D721Med (cell line): ENCODE data around the gene C1orf122.

Experiments
- DNase-seq: peaks from one replicate; pipeline ENCODE4 v3.0.0; 2011; ENCODE audit warnings: low spot score; ENCODE audit not compliant: insufficient read length
- FAIRE-seq: peaks from 2 replicates; lab custom pipeline; 2011; peaks lifted over from hg19 to GRCh38; lab: Jason Lieb, UNC
- TF ChIP-seq, protein P1 (sequence below): IDR thresholded peaks from 2 replicates; pipeline ENCODE4 v1.5.1; 2012; ENCODE audit warnings: mild to moderate bottlenecking, control low read depth; ENCODE audit not compliant: insufficient read depth; ENCODE audit errors: missing control alignments

The C1orf122 gene

DNA sequence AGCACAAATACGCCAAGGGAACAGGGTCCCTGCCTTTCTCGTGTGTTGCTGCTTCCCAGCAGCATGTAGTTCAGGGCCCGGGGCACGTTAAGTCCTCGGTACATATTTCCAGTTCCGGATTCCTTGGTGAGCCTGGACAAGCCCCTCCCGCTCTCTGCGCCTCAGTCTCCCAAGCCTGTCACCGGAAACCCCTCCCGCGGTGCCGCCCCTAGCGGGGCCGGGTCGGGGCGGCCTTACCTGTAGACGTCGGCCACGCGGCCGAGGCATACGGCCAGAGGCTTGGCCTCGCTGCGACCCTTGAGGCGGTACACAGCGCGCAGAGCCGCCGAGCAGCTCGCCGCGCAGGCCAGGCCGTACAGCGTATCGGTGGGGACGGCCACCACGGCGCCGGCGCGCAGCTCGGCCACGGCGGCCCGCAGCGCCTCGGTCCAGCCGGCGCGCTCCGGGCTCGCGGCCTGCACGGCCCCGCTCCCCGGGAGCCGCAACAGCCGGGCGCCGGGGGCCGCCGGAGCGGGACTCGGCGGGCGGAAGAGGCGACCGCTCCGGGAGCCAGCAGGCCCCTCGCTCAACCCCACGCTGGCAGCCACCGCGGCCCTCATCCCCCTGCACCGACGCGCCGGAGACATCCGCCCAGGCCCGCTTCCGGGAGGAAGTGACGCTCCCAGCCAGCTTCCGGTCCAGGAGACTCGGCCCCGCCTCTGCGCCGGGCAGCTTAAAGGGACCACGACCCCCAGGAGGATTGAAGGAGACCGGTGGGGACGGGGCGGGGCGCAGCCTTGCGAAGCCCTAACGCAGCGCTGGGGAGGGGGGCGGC, at the start of gene C1orf122, which contains the start of gene YRDC:
C1orf122 (plus strand) TSS at position 236 of the 814 bp plus-strand sequence. CDS start 615 bp downstream, outside the sequence.
YRDC (minus strand) TSS at position 654 of the 814 bp plus-strand sequence; CDS start at position 626, 28 bp downstream.
- TF ChIP-seq, protein P1, sequence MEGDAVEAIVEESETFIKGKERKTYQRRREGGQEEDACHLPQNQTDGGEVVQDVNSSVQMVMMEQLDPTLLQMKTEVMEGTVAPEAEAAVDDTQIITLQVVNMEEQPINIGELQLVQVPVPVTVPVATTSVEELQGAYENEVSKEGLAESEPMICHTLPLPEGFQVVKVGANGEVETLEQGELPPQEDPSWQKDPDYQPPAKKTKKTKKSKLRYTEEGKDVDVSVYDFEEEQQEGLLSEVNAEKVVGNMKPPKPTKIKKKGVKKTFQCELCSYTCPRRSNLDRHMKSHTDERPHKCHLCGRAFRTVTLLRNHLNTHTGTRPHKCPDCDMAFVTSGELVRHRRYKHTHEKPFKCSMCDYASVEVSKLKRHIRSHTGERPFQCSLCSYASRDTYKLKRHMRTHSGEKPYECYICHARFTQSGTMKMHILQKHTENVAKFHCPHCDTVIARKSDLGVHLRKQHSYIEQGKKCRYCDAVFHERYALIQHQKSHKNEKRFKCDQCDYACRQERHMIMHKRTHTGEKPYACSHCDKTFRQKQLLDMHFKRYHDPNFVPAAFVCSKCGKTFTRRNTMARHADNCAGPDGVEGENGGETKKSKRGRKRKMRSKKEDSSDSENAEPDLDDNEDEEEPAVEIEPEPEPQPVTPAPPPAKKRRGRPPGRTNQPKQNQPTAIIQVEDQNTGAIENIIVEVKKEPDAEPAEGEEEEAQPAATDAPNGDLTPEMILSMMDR, result no peak
- peak; percentile 95 for DNase-seq
- no peak for FAIRE-seq

DNA sequence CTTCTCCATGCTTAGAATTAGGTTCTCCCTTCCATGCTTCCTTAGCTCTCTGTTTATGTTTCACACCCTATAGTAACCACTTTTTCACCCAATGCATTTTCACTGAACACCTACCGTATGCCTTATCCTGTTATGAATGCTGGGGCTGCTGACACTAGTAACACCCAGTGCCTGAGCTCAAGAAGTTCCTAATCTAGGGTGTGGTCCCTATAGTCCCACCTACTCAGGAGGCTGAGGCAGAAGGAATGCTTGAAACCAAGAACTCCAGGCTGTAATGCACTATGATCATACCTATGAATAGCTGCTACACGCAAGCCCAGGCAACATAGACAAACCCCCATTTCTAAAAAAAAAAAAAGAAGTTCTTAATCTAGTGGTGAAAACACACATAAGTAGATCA, 48.1 kb upstream of the C1orf122 start:
- no peak for FAIRE-seq
- TF ChIP-seq, protein P1, result no peak
- DNase-seq, result no peak

DNA sequence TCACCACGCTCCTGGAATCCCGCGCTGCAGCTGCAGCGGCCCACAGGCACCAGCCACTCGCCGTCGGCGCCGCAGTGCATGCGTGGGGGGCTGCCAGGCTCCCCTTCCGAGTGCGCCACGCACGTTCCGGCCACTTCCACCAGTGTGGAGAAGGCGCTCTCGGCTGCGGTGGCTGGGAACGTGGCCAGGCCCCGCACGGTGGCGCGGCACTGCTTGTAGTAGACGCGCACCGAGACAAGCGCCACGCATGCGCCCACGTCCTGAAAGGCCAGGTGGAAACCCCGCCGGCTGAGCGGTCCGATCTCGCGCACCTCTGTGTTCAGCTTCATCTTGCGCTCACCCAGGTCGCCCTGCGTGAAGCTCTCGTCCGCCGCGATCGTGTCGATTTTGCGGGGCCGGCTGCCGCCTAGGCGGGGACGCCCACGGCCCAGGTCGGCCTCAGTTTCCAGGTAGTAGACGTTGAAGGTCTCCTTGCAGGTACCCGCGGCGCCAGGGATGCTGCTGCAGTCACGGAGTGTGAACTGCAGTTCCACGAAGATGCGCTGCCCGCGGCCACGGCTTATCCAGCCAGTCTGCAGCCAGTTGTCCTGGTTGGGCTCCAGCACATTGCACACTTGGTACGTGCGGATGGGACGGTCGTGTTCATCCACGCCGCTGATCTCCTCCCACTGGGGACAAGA, 46.0 kb upstream of the C1orf122 start:
- FAIRE-seq, result no peak
- TF ChIP-seq, protein P1, result no peak
- DNase-seq, result no peak

DNA sequence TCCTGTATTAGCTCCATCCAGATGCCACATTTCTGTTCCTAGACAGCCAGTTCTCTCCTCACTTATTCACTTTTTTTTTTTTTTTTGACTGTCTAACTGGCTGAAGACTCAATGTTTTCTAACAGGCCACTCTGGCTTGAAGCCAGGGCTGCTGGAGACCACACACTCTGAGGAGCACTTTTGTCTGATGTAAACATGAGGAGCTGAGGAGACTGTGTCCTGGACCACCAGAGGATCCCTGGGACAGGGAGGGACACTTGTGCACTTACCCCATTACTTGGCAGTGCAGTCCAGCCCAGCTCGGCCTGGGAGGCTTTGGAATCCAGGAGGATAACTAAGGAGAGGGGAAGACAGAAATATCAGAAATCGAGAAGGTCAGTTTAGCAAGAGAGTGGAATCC, 45.1 kb upstream of the C1orf122 start:
- TF ChIP-seq, protein P1, result no peak
- DNase-seq (no peak), FAIRE-seq (no peak)

DNA sequence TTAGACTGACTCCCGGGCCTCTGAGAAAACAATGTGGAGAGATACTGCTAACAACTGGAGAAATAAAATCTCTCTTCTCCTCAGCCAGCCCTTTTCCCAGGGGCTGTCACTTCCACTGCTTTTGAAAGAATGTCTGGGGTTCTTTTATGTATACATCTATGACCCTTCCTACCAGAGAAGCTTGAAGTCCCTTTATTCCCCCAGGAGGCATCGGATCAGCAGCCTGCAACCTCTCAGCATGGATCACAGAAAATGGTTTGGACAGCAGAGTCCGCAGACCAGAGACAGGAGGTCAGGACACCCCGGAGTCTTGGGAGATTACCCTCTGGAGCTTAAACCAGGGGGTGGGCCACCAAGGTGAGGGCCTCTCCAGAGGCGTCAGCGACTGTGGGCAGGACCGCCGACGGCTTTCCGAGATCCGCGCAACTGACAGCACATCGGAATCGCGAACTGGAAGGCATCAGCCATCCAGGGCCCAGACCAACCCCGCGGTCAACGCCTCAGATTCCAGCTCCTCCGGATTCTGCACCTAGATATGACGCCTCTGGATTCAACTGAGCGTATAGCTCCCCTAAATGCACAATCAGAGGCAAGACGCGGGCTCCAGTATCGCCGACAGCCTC, 43.7 kb upstream of the C1orf122 start:
- DNase-seq (no peak), FAIRE-seq (no peak)
- TF ChIP-seq, protein P1, result no peak

DNA sequence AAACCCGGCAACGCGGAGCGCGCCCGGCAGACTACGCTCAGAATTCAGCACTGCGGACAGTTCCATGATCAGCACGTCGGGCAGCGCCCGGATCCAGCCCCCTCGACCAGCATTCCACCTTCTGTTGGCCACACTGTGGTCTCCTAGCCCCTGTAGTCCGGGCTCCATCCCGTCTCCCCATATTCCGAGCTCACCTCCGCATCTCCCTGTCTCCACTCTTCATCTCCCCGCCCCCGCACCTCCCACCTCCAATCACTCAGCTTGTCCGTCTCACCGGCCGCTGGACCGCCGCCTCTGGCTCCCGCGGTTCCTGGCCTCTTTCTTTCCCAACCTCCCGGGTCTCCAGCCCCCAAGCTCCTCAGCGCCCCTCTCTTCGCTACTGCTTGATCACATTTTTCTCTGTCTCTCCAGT, 43.2 kb upstream of the C1orf122 start:
- no peak for FAIRE-seq
- TF ChIP-seq, protein P1, result no peak
- DNase-seq, result no peak
